22Rv1 (cell line): ENCODE measurements around the gene UBALD1.

Experiments used
- H3K27ac ChIP-seq: fragments of 450-650 bp; 2 replicates; pipeline ENCODE4 v1.5.1; 2017
- ZFX ChIP-seq: fragments of 450-650 bp; IDR thresholded peaks from 2 replicates; pipeline ENCODE4 v1.6.1; 2017; ENCODE audit warnings: antibody characterized with exemption, borderline replicate concordance
- TF ChIP-seq, protein P1 (sequence below): fragments of 450-650 bp; IDR thresholded peaks from 2 replicates; pipeline ENCODE4 v1.5.1; 2017; ENCODE audit warnings: mild to moderate bottlenecking

Gene UBALD1

GRCh38 chr16:4601036-4601863 is 13.4 kb downstream of the UBALD1 start:
- H3K27ac ChIP-seq = no peak overlapping the region
- TF ChIP-seq, protein P1, sequence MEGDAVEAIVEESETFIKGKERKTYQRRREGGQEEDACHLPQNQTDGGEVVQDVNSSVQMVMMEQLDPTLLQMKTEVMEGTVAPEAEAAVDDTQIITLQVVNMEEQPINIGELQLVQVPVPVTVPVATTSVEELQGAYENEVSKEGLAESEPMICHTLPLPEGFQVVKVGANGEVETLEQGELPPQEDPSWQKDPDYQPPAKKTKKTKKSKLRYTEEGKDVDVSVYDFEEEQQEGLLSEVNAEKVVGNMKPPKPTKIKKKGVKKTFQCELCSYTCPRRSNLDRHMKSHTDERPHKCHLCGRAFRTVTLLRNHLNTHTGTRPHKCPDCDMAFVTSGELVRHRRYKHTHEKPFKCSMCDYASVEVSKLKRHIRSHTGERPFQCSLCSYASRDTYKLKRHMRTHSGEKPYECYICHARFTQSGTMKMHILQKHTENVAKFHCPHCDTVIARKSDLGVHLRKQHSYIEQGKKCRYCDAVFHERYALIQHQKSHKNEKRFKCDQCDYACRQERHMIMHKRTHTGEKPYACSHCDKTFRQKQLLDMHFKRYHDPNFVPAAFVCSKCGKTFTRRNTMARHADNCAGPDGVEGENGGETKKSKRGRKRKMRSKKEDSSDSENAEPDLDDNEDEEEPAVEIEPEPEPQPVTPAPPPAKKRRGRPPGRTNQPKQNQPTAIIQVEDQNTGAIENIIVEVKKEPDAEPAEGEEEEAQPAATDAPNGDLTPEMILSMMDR = no peak
- no peak for TF ChIP-seq ZFX

DNA sequence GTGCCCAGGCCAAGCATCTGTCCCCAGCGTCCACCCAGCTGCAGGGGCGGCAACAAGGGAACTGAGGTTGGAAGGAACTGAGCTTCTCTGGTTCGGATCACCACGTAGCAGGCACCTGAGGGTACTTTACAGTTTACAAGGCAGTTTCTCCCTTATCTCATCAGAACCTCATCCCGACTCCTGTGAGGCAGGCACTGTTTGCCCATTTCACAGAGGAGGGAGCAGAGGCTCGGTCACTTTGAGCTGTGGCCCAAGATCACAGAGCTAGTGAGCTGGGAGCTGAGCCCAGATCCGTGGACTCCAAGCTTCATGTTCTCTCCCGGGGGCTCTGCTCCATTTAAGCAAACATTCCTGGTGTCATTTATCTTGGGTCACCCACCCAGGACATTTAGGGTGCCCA is 15.1 kb downstream of the UBALD1 start:
- no peak overlapping the region for H3K27ac ChIP-seq
- TF ChIP-seq ZFX = no peak
- TF ChIP-seq, protein P1 = no peak

GRCh38 chr16:4599037-4599436 is 15.7 kb downstream of the UBALD1 start:
- H3K27ac ChIP-seq = no peak overlapping the region
- TF ChIP-seq ZFX = no peak
- TF ChIP-seq, protein P1 = no peak

DNA sequence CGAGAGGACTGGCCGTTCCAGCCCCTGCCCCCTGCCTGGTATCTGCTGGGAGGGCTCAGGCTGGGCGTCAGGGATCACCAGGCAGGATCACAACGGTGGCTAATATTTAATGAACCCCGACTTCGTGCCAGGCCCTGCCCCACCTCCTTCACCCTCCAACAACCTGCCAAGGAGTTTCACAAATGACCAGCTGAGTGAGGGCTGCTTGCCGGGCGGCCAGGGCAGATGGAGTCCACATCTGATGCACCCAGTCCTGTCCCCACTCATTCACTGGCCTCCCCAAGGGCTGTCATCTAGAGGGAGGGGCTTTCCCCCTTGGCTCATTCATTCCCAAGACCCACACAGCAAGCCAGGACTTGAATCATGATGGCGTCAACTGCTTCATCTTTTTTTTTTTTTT is 17.5 kb downstream of the UBALD1 start:
- TF ChIP-seq ZFX = no peak
- TF ChIP-seq, protein P1 = no peak
- no peak overlapping the region for H3K27ac ChIP-seq

GRCh38 chr16:4594433-4595410 is 20.0 kb downstream of the UBALD1 start:
- TF ChIP-seq, protein P1 = no peak
- no peak for TF ChIP-seq ZFX
- H3K27ac ChIP-seq = no peak overlapping the region

DNA sequence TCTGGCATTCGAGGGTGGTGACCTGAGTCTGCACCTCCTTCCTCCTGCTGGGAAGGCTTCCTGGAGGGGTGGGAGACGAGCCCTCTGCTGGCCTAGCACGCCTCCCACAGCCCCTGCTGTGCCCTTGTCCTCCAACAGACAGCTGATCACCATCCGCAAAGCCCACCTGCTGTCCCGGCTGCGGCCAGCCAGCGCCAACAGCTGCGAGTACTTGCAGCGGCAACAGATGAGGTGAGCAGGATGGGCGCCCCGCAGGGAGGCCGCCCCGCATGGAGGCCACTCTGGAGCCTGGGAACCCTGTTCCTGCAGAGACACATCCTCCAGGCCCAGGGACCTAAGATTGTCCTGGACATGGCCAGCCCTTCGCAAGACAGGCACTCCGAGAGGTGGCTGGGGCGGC is 21.6 kb downstream of the UBALD1 start:
- no peak overlapping the region for H3K27ac ChIP-seq
- TF ChIP-seq, protein P1 = no peak
- no peak for TF ChIP-seq ZFX
